ENCODE measurements around the gene SYAP1.
"Not testable (repeated sequence)": the region's sequence is repeated elsewhere in the genome, so short reads cannot be mapped to it uniquely, and the experiment has no call there.

The SYAP1 gene

GRCh38 chrX:16726347-16726988 is 7.1 kb downstream of the SYAP1 start:
- DNase-seq (ENCODE audit: low read depth), result not testable (repeated sequence)

- DNase-seq (ENCODE audit: low read depth), result no peak
These were observed 8.2 kb downstream of the SYAP1 start for GRCh38 chrX:16727637-16728036.

- DNase-seq (ENCODE audit: low read depth), result no peak
These were observed 11.0 kb downstream of the SYAP1 start for GRCh38 chrX:16730450-16730849.

GRCh38 chrX:16733013-16733412 is 13.6 kb downstream of the SYAP1 start:
- no peak for DNase-seq (ENCODE audit: low read depth)

- DNase-seq (ENCODE audit: low read depth), result no peak
These were observed 17.6 kb downstream of the SYAP1 start for GRCh38 chrX:16737024-16737423.

GRCh38 chrX:16739574-16739973 is 20.2 kb downstream of the SYAP1 start:
- no peak for DNase-seq (ENCODE audit: low read depth)

GRCh38 chrX:16743604-16744325 is 24.4 kb downstream of the SYAP1 start:
- DNase-seq (ENCODE audit: low read depth), result no peak

GRCh38 chrX:16745102-16745501 is 25.7 kb downstream of the SYAP1 start:
- DNase-seq (ENCODE audit: low read depth), result no peak

GRCh38 chrX:16745659-16746058 is 26.2 kb downstream of the SYAP1 start:
- DNase-seq (ENCODE audit: low read depth), result no peak

- DNase-seq (ENCODE audit: low read depth), result no peak
These were observed 29.0 kb downstream of the SYAP1 start for GRCh38 chrX:16748425-16748824.

- DNase-seq (ENCODE audit: low read depth), result no peak
These were observed 30.7 kb downstream of the SYAP1 start for GRCh38 chrX:16750136-16750535.

GRCh38 chrX:16754019-16754418 is 34.6 kb downstream of the SYAP1 start:
- no peak for DNase-seq (ENCODE audit: low read depth)

GRCh38 chrX:16756724-16757123 is 37.3 kb downstream of the SYAP1 start:
- DNase-seq (ENCODE audit: low read depth), result no peak

GRCh38 chrX:16761500-16761899 is 42.1 kb downstream of the SYAP1 start:
- not testable (repeated sequence) for DNase-seq (ENCODE audit: low read depth)

GRCh38 chrX:16762579-16762978 is 43.2 kb downstream of the SYAP1 start:
- no peak for DNase-seq (ENCODE audit: low read depth)

GRCh38 chrX:16765594-16765993 is 46.2 kb downstream of the SYAP1 start:
- DNase-seq (ENCODE audit: low read depth), result no peak

- no peak for DNase-seq (ENCODE audit: low read depth)
These were observed 51.6 kb downstream of the SYAP1 start for GRCh38 chrX:16770970-16771482.

GRCh38 chrX:16771483-16772398 is 52.3 kb downstream of the SYAP1 start:
- DNase-seq (ENCODE audit: low read depth), result no peak

GRCh38 chrX:16772460-16772859 is 53.0 kb downstream of the SYAP1 start:
- DNase-seq (ENCODE audit: low read depth), result no peak

- DNase-seq (ENCODE audit: low read depth), result no peak
These were observed 55.3 kb downstream of the SYAP1 start for GRCh38 chrX:16774746-16775145.

- DNase-seq (ENCODE audit: low read depth), result no peak
These were observed 59.1 kb downstream of the SYAP1 start for GRCh38 chrX:16778545-16778944.

- DNase-seq (ENCODE audit: low read depth), result no peak
These were observed 59.6 kb downstream of the SYAP1 start for GRCh38 chrX:16778993-16779392.

- not testable (repeated sequence) for DNase-seq (ENCODE audit: low read depth)
These were observed 60.4 kb downstream of the SYAP1 start for GRCh38 chrX:16779815-16780214.
